A673 (cell line): ENCODE measurements around the gene HSPD1. TPM values are rescaled to one million over a fixed set of nuclear protein-coding genes. Genes with fewer than 3 reads are reported as not detected.
"Not testable (repeated sequence)": the region's sequence is repeated elsewhere in the genome, so short reads cannot be mapped to it uniquely, and the experiment has no call there.

Experiments used
- BruUV-seq: library from RNA; stranded (reverse); fragments of 400-500 nt; replicated peaks from 2 replicates; lab custom pipeline; 2021; lab: Mats Ljungman, UMichigan
- CTCF ChIA-PET: fragments of 300-600 bp; sonication (Branson Sonifier 250); formaldehyde crosslinking; loops from one replicate; lab custom pipeline; 2022; ENCODE audit warnings: antibody characterized with exemption; lab: Charles Lee
- POLR2A ChIA-PET: fragments of 300-600 bp; sonication (Branson Sonifier 250); formaldehyde crosslinking; loops from one replicate; lab custom pipeline; 2022; ENCODE audit warnings: antibody characterized with exemption; ENCODE audit not compliant: low non-redundant PET; lab: Charles Lee
- DNase-seq: peaks from one replicate; pipeline ENCODE4 v3.0.0-alpha.2; 2015; ENCODE audit warnings: low spot score
- H3K27ac ChIP-seq: fragments of 200-600 bp; sonication (generic); 2 replicates; pipeline ENCODE4 v1.5.1; 2016; ENCODE audit warnings: mixed run types, low read depth, mild to moderate bottlenecking, mixed read lengths, antibody characterized with exemption, low read length; ENCODE audit not compliant: poor library complexity, severe bottlenecking
- H3K27me3 ChIP-seq: fragments of 200-600 bp; sonication (generic); replicated peaks from 2 replicates; pipeline ENCODE4 v1.6.1; 2017; ENCODE audit warnings: mixed run types, low read depth, mild to moderate bottlenecking, mixed read lengths, antibody characterized with exemption, low read length; ENCODE audit not compliant: insufficient read depth, poor library complexity
- H3K36me3 ChIP-seq: fragments of 200-600 bp; sonication (generic); 2 replicates; pipeline ENCODE4 v1.6.1; 2016; ENCODE audit warnings: mixed run types, mild to moderate bottlenecking, mixed read lengths, antibody characterized with exemption, low read length; ENCODE audit not compliant: insufficient read depth, poor library complexity, severe bottlenecking
- H3K4me1 ChIP-seq: fragments of 200-600 bp; sonication (generic); 2 replicates; pipeline ENCODE4 v1.6.1; 2017; ENCODE audit warnings: mixed run types, mild to moderate bottlenecking, mixed read lengths, antibody characterized with exemption, low read length; ENCODE audit not compliant: insufficient read depth, poor library complexity, severe bottlenecking
- H3K4me3 ChIP-seq: fragments of 200-600 bp; sonication (generic); 2 replicates; pipeline ENCODE4 v1.5.1; 2016; ENCODE audit warnings: low read depth, mixed run types, mild to moderate bottlenecking, mixed read lengths, low read length; ENCODE audit not compliant: poor library complexity, severe bottlenecking
- H3K9me3 ChIP-seq: fragments of 200-600 bp; sonication (generic); 2 replicates; pipeline ENCODE4 v1.6.1; 2016; ENCODE audit warnings: mixed run types, low read depth, mild to moderate bottlenecking, mixed read lengths, antibody characterized with exemption, low read length; ENCODE audit not compliant: poor library complexity, severe bottlenecking
- CTCF ChIP-seq: fragments of 300-800, 200-600 bp; sonication (generic); conservative IDR thresholded peaks from 2 replicates; pipeline ENCODE4 v1.5.1; 2017; ENCODE audit warnings: low read depth, mild to moderate bottlenecking, antibody characterized with exemption, low read length, moderate library complexity, mixed read lengths
- EZH2 ChIP-seq: fragments of 200-600 bp; sonication (generic); IDR thresholded peaks from 2 replicates; pipeline ENCODE4 v1.6.1; 2017; ENCODE audit warnings: borderline replicate concordance, low read depth, mild to moderate bottlenecking, mixed read lengths, antibody characterized with exemption, low read length; ENCODE audit not compliant: poor library complexity, severe bottlenecking
- intact Hi-C: fragments of 100-400 bp; cut with micrococcal nuclease; formaldehyde crosslinking; loops from one replicate; pipeline ENCODE4 v1.10.0; 2022; ENCODE audit not compliant: unreplicated experiment
- total RNA-seq: library from RNA; stranded (reverse); gene quantifications from 2 replicates; pipeline ENCODE4 v1.2.3, GENCODE V29; 2021

The HSPD1 gene
- total RNA-seq, 1 experiment from 2014 or later: 812 TPM

DNA sequence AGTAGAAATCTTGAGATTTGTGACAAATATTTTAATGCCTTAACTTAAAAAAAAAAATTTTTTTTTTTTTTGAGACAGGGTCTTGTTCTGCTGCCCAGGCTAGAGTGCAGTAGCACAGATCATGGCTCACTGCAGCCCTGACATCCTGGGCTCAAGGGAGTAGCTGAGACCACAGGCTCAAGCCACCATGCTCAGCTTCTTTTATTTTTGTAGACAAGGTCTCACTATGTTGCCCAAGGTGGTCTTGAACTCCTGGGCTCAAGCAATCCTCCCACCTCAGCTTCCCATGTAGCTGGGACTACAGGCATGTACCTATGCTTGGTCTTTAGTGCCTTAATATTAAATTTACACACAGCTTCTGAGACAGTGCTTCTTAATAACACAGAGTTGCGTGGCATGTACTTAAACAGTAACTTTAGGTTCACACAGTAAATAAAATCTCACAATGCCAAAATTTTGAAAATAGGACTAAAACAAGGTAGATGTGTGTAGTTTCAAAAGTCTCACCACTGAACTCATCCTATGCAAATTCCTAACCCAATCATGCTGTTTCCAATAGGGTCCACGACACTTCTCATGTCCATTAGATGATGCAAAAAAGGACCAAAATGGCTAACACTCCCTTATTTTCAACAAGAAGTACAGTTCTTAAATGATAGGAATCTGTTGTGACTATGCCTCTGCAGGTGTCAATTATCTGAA, 4.1 kb downstream of the HSPD1 start:
- Histone ChIP-seq H3K4me1 (peaks cover 29% of the 10 kb centered on the region), H3K36me3 (peaks cover 82% of the 10 kb centered on the region), H3K27me3 (no peaks in the 10 kb centered on the region), H3K27ac (no peak overlapping the region), H3K9me3 (no peaks in the 10 kb centered on the region), H3K4me3 (no peak overlapping the region)
- DNase-seq: no peak
- ChIA-PET CTCF (no interaction called here), POLR2A (no interaction called here)
- BruUV-seq: no TSS peak
- no peak for TF ChIP-seq EZH2
- intact Hi-C loops: loop anchor here (5.0 kb wide), 1 partner anchor 88 kb away; no protein-coding TSS in a partner anchor

DNA sequence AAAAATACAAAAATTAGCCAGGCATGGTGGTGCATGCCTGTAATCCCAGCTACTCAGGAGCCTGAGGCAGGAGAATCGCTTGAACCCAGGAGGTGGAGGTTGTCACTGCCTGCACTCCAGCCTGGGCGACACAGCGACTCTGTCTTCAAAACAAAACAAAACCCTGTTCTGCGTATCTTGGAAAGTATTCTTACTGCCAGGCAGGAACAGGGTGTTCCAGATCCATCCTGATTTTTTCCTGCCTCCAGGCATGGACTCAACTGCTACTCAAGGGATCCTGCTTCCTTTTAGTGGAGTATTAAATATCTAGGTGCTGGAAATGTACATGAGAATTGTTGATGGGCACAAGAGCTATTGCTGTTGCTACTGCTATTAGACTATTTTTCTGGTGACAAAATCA, 12.3 kb downstream of the HSPD1 start:
- ChIA-PET POLR2A (no interaction called here), CTCF (no interaction called here)
- no TSS peak for BruUV-seq
- no peak for DNase-seq
- no peak overlapping the region for H3K27ac ChIP-seq
- no peaks in the 10 kb centered on the region for H3K27me3 ChIP-seq
- peaks cover 66% of the 10 kb centered on the region for H3K36me3 ChIP-seq
- no peaks in the 10 kb centered on the region for H3K4me1 ChIP-seq
- no peak for TF ChIP-seq CTCF
- no peak for TF ChIP-seq EZH2
- peaks cover 8% of the 10 kb centered on the region for H3K9me3 ChIP-seq
- intact Hi-C loops: no loop called here
- no peak overlapping the region for H3K4me3 ChIP-seq

- POLR2A ChIA-PET: no interaction called here
- peaks cover 54% of the 10 kb centered on the region for H3K36me3 ChIP-seq
- no peak for DNase-seq
- intact Hi-C loops: no loop called here
- H3K4me3 ChIP-seq: no peak overlapping the region
- TF ChIP-seq EZH2 (no peak), CTCF (no peak)
- peaks cover 8% of the 10 kb centered on the region for H3K9me3 ChIP-seq
- no TSS peak for BruUV-seq
- CTCF ChIA-PET: no interaction called here
- no peaks in the 10 kb centered on the region for H3K27me3 ChIP-seq
- no peak overlapping the region for H3K27ac ChIP-seq
- H3K4me1 ChIP-seq: no peaks in the 10 kb centered on the region
These were observed 13.5 kb downstream of the HSPD1 start for GRCh38 chr2:197486175-197486574.

DNA sequence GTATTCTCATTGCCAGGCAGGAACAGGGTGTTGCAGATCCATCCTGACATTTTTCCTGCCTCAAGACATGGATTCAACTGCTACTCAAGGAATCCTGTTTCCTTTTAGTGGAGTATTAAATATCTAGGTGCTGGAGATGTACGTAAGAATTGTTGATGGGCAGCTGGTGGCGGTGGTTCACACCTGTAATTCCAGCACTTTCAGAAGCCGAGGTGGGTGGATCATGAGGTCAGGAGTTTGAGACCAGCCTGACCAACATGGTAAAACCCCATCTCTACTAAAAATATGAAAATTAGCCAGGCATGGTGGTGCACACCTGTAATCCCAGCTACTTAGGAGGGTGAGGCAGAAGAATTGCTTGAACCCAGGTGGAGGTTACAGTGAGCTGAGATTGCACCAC, 15.4 kb downstream of the HSPD1 start:
- intact Hi-C loops, DNase-seq, BruUV-seq, H3K4me3 ChIP-seq, H3K4me1 ChIP-seq, H3K27ac ChIP-seq, H3K9me3 ChIP-seq, H3K27me3 ChIP-seq: not testable (repeated sequence)
- ChIA-PET POLR2A (interaction anchor here (0.7 kb wide), 1 partner anchor 32 kb away, joined by 6 read pairs; no protein-coding TSS in a partner anchor), CTCF (interaction anchor here (0.6 kb wide), 1 partner anchor 16 kb away, joined by 3 read pairs; no protein-coding TSS in a partner anchor)
- H3K36me3 ChIP-seq: peaks cover 35% of the 10 kb centered on the region
